Stimulated activated CD4-positive, alpha-beta T cell treated with anti-CD3 and anti-CD28 coated beads, Interleukin-4, amount 100 ng/mL, for 48 hours (primary cell): ENCODE data around the gene BCDIN3D.
"Not testable (repeated sequence)": the region's sequence is repeated elsewhere in the genome, so short reads cannot be mapped to it uniquely, and the experiment has no call there.

Source experiments
- DNase-seq, 2 donors: peaks; one replicate each; pipeline ENCODE4 v3.0.0-alpha.2; 2020; ENCODE audit warnings: low read depth in 2 of 2

Gene BCDIN3D

DNA sequence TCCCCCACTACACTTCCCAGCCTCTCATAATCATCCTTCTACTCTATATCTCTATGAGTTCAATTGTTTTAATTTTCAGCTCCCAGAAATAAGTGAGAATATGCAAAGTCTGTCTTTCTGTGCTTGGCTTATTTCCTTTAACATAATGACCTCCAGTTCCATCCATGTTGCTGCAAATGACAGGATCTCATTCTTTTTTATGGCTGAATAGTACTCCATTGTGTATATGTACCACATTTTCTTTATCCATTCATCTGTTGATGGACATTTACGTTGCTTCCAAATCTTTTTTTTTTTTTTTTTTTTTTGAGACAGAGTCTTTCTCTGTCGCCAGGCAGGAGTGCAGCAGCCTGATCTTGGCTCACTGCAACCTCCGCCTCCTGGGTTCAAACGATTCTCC, 13.0 kb upstream of the BCDIN3D start:
- not testable (repeated sequence) for DNase-seq

DNA sequence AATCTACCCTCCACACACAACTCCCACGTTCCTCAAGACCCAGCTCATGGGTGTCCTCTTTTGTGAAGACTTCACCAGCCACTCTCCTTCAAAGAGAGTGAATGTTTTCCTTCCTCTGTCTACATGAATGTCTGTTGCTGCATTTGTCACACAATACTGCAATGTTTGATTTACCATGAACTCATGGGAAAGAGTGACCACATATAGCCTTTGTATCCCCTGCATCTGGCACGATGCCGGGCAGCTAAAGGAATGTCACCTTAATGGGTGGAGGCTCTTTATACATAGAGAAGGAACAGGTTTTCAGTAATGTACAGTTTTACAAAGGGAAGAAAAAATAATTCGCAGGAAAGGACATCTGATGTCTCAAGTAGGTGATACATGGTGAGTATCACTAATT, 12.1 kb upstream of the BCDIN3D start:
- DNase-seq: no peak

DNA sequence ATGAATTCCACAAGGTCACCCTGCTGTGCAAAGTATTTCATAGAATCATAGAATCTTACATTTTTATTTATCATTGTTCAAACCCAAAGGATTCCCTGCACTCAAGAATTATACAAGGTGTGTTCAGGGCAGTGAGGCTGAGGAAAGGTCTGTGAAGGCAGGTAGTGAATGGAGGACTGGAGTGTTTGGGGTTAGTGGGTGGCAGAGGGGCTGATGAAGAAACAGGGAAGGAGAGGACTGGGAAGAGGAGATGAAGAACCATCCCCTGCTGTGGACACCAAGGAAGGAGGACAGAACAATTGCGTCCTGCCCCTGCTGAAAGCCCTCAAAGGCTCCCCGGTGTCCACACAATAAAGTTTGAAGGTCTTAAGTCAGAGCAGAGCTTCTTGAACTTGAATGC, 10.8 kb upstream of the BCDIN3D start:
- no peak for DNase-seq

DNA sequence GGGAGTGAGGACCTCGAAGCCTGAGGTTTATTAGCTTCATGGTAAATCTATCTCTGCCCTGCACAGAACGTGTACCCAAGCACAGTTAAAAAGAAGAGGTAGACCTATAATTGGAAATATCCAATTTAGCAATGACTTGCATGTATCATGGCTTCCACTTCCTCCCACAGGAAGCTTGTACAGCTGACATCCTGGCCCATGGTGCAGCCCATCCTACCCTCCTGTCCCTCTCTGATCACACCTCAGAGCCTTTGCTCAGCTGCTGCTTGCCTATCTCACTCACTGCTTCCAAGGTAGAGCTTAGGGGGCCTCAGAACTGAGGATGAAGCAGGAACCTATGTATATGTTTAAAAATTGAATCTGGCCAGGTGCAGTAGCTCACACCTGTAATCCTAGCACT, 4.3 kb upstream of the BCDIN3D start:
- DNase-seq: no peak

DNA sequence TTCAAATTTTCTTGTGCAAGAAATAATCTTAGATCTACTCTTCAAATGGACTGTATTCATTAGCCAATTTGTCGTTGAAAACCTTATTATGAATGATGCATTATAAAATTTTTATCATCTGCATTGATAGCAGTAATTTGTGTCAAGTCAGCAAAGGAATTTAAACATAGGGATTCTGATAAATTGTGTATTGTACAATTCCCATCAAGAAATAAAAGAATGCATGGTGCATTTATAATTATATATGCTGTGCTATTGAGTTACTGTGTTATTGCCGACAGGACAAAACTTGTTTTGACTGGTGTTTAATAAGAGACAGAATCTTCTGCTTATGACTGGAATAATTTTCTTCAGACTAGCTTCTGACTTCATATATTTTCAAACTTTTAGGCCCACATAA, 3.1 kb upstream of the BCDIN3D start:
- no peak for DNase-seq

DNA sequence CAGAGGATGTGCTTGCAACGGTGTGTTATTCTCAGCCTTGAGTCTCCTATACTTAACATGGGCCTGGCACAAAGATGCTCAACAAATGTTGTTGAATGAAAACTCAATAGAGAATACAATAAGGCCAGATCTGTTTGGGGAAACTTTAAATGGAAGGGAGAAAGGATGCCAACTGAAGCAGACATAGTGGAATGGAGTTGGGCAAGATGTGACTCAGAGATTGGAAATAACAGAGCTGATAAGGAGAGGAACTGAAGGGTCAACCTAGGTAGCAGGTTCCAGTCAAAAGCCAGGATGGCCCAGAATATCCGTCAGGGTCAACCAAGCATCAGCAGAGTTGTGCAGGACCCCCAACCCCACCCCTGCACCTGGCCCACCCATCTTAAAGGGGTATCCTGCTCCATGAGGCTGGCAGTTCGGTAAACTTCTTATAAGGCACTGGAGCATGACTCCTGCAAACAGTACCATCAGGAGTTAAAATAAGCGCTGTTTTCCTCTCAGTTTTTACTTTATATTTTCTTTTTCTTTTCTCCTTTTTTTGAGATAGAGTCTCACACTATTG, 1.1 kb upstream of the BCDIN3D start:
- no peak for DNase-seq

DNA sequence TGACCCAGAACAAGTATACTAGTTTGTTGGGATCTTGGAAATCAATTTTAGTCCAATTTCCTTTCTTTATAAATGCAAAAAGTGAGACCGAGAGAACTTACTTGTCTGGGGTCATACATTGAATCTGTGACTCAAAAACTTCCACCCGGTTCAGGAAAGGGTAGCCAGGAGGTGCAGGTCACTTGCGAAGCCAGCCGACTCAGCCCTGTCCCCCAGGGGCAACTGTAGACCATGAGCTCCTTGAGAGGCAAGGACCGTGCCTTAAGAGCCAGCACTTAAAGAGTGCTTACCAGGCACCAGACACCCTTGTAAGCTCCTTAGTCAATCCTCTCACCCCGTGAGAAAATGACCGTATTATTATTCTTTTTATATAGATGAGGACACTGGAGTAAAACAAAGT, 505 bp upstream of the BCDIN3D start:
- no peak for DNase-seq

DNA sequence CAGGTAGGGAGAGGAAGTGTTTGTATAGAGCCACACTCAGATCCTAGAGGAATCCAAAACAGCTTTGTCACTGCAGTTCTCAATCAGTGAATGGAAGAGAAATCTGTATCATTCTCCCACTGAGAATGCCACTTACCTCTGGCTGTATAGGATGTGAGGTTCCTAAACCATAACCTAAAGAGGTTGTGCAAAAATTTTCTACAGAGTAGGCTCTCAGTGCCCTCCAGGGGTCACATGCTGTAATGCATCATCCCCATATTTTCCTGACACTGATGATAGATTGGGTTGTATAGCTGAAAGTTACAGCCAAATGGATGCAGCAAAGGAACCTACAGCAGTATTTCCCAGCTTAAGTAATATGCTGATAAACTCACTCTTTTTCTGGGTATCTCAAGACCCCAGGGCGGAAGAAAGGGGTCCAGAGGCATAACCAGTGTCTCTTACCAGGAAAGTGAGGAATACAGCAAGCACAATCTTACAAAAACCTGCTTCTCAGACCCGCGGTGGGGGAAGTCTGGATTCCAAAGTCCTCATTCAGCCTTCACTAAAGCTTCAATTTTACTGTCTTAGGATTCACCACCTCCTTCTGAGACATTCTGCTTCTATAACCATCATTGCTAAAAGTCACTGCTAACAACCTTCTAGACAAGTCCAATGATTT, 3.8 kb downstream of the BCDIN3D start:
- peak in 1 of 2 donors; percentile 20 for DNase-seq

DNA sequence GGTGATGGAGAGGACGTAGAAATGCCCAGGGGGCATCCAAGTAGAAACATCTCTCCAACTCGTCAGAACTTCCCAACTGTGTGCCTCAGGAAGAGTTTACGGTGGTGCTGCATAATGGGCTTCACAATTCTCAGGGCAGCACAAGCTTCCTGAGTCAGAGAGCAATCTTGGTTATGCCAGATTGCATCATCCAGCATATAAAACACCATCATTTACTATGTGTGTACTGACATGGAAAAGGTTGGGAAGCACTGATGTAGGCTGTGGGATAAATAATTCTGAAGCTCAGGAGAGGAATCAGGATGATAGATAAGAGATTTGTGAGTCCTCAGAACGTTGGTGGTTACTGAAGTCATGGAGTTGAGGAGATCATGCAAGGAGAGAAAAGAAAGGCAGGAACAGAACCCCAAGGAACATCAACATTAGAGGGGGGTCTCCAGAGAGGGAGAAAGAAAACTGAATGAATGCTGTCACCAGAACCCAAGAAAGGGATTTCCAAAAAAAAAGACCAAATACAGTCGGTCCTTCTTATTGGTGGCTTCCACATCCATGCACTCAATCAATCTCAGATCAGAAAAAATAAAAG, 10.0 kb downstream of the BCDIN3D start:
- DNase-seq: no peak

DNA sequence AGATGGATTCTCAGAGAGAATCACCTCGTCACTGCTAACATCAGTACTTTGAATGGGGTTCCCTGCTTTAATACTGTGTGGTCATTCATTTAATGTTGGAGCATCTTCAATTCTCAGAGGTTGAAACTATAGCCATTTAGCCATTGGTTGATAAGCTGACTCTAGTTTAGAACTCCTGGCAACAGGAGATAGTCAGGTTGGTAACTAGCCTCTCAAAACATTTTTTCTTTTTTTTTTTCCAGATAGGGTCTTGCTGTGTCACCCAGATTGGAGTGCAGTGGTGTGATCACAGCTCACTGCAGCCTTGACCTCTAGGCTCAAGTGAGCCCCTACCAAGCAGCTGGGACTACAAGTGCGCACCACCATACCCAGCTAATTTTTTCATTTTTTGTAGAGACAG, 11.2 kb downstream of the BCDIN3D start:
- no peak for DNase-seq

DNA sequence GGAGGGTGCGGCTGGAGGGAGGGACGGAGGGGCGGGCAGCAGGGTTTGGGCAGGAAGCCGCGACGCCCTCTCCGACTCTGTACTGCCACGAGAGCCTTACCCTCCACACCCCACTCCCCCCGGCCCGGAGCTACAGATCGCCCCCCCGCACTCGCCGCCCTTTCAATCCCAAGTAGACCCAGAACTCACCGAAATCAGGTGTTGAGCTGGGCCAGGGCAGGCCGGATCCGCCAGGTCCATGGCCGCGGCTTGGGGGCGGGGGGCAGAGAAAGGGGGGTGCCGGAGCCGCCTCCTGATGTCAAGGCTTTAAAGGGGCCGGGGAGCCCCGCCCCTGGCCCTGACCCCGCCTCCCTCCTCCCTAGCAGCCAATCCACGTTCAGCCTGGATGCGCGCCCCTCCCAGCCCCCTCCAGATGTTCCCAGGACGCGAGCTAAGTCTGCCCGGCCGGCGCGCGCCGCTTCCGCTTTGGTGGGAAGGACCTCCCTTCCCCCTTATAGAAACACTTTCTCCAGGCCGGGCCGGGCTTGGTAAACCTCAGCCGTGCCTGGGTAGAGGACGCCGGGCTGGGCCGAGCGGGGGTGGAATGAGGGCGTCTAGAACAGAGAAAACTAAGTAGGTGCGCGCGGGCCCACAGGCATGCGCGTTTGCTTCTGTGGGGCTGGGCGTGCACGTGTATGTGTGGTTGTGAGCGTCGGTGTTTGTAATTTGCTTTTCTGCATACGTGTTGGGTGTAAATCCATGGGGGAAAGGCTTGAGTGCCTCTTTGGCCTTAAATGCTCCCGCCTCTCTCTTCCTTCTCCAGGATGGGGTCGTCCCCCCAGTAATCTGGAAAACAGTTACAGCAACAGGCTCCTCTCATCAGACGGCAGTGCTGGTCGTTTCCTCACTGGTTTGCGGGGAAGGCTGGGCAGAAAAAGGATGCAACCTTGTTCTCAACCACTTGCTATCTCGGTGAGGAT, 14.5 kb downstream of the BCDIN3D start, which contains the start of gene NCKAP5L:
TSS of gene NCKAP5L (minus strand) at position 281 of the 959 bp plus-strand sequence. CDS start 24,369 bp downstream, outside the sequence.
- DNase-seq: peak; percentile 90 to 94

DNA sequence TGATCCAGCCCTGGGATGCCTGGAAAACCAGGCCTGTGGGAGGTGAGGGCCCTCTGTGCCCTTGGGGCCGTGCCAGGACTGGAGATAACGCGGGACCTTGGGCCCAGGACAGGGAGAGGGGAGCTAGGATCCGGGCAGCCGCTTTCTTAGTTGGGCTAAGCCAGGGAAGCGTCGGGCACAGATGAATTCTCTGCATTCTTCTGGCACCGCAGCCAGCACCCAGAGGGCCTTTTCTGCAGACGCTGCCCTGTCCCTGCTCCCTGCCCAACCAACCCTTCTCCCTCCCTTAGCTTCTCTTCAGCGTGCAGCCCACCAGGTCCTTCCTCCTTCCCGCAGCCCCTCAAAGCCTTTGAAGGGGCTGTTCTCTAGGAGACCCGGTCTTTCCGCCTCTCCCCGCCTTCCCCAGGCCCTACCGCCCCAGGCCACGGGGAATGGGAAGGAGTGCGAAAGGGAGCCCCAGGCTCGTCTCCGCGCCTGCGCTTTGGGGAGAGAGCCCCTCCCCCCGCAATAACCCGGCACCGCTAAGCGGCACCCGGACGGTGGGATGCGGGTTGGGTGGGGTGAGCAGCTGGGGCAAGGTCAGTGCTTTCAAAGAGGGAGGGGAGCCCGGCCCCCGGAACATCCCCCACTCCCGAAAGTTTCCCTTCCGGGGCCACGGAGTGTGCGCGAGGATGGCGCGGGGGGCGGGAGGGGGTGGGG, 15.4 kb downstream of the BCDIN3D start:
- peak in 1 of 2 donors; percentile 10 for DNase-seq

DNA sequence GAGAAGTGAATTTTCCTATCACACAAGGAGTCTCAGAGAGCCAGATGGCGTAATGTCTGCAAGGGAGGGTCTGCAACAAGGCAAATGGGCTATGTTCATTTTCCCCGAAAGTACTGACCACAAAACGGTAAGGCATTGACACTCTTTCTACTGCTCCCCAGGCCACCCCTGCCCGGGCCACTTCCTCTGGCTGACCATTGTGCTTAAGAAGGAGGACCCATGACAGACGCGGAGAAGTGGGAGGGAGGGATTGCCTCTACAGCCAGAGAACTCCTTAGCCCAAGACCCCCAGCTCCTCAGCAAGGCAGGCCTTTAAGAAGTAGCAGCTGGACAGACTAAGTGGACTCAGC, 15.9 kb downstream of the BCDIN3D start:
- no peak for DNase-seq

DNA sequence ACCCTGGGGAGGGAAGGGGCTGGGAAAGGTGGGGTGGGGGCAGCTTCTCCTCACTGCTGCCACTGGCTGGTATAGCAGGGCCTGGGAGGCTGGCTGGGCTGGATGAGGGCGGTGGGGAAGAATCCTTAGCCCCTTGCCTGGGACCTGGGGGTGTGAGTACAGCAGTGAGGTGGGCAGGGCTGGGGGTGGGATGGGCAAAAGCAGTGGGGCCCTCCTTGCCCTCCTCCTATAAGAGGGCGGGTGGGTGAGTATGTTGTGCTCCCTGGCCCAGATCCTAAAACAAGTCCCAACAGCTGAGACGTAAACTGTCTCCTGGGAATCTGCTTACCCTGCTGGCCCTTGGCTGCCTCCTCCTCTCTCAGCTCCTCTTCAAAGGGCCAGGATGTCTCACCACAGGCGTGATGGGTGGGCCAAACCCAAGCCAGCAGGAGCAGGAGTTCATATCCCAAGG, 16.9 kb downstream of the BCDIN3D start:
- no peak for DNase-seq

DNA sequence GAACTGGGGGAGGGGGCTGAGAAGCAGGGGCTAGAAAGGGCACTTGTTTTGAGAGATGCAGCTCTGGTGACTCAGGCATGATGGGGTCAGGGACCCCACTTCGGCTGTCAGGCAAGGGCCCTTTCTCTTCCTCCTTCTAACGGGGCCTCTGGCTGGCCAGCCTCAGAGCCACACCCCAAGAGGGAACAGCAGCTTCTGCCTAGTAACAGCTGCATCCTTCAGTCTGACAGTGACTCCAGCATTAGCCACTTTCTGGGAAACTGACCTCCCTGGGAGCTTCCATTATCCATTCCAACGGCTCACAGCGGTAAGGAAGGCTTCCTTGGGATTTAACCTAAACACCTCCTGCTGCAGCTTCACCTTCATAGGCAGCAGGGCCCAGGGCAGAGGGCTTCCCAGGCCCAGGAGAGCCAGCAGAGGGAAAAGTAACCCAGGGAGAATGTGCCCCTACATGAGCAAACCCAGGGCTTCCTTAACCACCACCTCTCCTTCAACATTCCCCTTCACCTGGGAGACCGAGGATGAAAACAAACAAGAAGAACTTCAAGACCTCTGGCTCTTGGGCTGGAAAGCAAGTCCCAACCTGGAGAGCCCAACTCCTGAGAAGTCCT, 17.4 kb downstream of the BCDIN3D start:
- no peak for DNase-seq

DNA sequence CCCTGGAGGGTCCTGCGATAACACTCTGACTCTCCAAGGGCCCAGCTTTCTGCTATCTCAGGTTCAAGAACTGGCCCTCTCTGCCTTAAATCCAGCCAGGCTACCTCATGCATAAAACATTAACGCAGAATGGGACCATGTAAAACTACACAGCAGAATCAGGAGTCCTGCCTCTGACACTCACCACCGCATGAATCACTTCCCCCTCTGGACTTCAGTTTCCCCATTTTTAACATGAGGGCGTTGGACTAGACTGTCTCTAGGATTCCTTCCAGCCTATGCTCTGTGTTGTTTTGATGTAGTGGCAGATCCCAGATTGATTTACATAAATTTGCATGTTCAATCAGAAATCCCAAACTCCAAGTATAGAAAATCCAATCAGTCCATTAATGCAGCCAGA, 18.0 kb downstream of the BCDIN3D start:
- no peak for DNase-seq

DNA sequence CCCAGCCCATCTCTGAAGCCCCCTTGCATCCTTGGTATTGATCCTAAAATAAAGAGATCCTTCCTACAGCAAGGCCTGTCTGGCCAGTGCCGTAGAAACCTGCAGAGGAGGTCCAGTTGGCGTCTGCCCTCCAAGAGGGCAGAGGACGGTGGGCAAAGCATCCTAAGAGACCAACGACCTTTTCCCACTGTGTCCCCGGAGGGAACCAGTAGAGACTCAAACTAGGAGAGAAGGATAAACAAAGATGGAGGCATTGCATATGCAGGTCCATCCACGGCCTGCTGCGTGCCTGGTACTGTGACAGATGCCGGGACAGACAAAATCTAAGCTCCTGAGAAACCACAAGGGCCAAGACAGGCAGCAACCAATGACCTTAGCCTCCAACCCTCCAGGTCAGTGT, 18.5 kb downstream of the BCDIN3D start:
- DNase-seq: no peak

DNA sequence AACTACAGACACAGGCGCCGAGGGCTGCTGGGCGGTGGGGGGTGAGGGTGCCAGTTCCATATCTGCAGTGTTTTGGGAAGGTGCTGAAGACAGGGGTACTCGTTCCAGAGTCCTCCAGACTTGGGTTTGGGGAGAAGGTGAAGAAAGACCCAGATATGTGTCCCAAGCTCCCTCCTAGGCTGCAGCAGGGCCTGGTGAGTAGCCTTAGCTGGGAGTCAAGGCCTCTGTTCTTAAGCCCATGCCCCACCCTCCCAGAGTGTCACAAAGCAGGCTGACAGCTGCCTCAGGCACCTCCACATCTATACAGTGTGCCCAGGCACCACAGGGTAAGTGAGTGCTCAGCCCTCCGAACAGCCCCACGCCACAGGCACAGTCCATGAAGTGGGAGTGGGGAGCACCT, 19.0 kb downstream of the BCDIN3D start:
- DNase-seq: no peak

DNA sequence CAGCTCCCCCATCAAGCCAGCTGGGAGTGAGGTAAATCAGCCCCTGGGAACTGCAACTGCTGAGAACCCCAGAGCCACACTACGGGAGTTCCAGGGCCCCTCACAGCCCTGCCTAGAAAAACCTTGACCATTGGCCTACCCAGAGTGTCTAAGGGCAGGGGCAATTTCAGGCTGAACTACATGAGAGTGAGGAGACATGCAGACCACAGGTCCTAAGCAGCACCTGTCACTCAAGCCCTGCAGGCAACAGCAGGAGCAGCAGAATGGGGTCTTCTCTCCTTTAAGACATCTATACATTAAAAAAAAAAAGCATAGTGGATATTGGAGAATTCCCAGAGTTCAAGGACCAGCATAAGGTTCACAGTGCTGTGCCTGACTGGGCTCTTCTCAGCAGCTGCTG, 19.6 kb downstream of the BCDIN3D start:
- DNase-seq: no peak

DNA sequence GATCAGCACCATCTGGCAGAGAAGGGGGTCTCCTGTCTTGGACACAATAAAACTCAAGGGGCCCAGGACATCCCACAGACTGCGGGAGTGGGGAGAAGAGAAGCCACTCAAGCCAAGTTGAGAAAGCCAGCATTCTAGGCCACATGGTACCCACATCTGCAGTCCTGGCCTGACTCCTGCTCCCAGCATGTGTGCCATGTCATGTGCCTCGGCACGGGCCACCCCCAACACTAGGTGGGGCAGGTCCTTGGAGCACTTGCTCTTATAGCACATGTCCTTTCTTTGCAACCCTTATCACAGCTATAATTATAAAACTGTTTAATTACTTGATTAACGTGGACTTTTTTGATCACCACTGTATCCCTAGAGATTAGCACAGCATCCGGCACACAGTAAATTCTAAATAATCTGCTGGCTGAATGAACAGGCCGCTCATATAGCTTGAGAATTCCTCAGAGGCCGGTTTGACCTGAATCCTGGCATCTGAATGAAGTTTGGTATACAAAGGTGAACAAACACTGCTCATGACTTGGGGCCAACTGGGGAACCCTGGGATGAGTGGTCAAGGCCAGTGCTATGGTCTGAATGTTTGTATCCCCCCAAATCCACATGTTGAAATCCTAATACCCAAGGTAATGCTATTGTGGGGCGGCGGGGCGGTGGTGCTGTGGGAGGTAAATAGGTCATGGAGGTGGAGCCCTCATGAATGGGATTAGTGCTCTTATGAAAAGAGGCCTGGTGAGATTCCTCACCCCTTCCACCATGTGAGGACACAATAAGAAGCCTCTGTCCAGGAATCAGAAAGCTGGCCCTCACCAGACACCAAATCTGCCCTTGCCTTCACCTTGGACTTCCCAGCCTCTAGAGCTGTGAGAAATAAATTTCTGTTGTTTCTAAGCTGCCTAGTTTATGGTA, 21.3 kb downstream of the BCDIN3D start:
- no peak for DNase-seq
